GM10248 (cell line): ENCODE results near the gene SLC35D3.
"Not testable (repeated sequence)": the region's sequence is repeated elsewhere in the genome, so short reads cannot be mapped to it uniquely, and the experiment has no call there.

Experiments used
- CTCF ChIA-PET: fragments of 300-600 bp; sonication (Branson Sonifier 250); formaldehyde crosslinking; extraction: SDS; loops from one replicate; lab custom pipeline; 2021; ENCODE audit warnings: antibody characterized with exemption; lab: Yijun Ruan, JAX
- POLR2A ChIA-PET: fragments of 350-650 bp; sonication (Branson Sonifier 250); formaldehyde crosslinking; extraction: SDS; loops from one replicate; lab custom pipeline; 2020; ENCODE audit warnings: antibody characterized with exemption; lab: Yijun Ruan, JAX
- DNase-seq: peaks from one replicate; pipeline ENCODE4 v3.0.0; 2012; ENCODE audit errors: extremely low spot score
- TF ChIP-seq, protein P1 (sequence below): IDR thresholded peaks from 2 replicates; pipeline ENCODE4 v1.5.1; 2012; ENCODE audit warnings: mild to moderate bottlenecking, low read depth; ENCODE audit errors: extremely low read depth, missing control alignments, control extremely low read depth

SLC35D3 gene

DNA sequence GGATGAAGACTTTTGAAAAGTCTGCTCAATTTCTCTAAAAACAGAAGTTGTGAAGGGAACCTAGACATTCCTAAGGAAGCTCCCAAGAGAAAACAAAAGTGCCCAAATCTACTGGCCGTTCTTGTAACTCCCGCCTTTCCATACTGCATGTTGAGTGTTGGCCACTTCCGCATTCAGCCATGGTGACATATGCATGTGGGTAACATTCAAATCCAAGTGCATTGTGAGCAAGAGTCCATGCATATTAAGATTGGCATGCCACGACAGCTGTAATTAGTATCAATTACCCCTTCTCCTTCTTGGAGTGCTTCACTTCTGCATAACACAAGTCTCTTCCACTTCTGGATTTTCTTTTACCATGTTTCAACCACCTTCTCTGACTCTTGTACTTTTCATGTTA, 8.4 kb downstream of the SLC35D3 start:
- ChIA-PET CTCF (no interaction called here), POLR2A (no interaction called here)
- TF ChIP-seq, protein P1, sequence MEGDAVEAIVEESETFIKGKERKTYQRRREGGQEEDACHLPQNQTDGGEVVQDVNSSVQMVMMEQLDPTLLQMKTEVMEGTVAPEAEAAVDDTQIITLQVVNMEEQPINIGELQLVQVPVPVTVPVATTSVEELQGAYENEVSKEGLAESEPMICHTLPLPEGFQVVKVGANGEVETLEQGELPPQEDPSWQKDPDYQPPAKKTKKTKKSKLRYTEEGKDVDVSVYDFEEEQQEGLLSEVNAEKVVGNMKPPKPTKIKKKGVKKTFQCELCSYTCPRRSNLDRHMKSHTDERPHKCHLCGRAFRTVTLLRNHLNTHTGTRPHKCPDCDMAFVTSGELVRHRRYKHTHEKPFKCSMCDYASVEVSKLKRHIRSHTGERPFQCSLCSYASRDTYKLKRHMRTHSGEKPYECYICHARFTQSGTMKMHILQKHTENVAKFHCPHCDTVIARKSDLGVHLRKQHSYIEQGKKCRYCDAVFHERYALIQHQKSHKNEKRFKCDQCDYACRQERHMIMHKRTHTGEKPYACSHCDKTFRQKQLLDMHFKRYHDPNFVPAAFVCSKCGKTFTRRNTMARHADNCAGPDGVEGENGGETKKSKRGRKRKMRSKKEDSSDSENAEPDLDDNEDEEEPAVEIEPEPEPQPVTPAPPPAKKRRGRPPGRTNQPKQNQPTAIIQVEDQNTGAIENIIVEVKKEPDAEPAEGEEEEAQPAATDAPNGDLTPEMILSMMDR, result no peak
- DNase-seq, result no peak

DNA sequence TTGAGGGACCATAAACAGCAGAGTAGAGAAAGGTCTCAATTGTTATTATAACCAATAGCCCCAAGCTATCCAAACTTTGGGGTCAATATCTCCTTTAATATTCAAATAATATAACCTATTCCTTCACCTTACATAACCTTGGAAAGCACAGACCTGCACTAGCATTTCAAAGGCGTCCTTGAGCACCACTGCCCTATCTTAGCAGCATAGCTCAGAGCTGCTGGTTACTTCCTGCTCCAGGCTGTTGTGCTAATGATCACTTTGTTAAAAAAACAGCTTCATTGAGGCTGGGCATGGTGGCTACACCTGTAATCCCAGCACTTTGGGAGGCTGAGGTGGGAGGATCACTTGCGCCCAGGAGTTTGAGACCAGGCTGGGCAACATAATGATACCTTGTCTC, 10.5 kb downstream of the SLC35D3 start:
- TF ChIP-seq, protein P1, result no peak
- no peak for DNase-seq
- ChIA-PET POLR2A (no interaction called here), CTCF (no interaction called here)

DNA sequence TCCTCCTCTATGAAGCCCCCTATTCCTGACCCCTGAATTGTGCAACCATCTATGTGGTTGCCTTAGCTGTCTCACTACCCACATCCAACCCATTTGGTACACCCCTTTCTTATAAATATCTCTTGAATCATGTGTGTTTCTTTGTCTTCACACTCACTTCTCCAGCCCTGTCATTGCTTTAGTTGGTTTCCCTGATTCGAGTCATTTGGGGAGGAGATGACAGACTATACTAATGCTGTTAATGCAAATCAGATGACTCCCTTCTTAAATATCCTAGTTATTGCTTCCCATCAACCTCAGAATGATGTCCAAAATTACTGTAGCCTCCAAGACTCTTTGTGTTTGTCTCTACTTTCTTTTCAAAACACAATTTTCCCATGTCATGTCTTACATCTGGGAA, 23.0 kb downstream of the SLC35D3 start:
- TF ChIP-seq, protein P1, result no peak
- ChIA-PET POLR2A (no interaction called here), CTCF (interaction anchor here (1.0 kb wide), 1 partner anchor 19 kb away, joined by 3 read pairs; no protein-coding TSS in a partner anchor)
- DNase-seq, result no peak

DNA sequence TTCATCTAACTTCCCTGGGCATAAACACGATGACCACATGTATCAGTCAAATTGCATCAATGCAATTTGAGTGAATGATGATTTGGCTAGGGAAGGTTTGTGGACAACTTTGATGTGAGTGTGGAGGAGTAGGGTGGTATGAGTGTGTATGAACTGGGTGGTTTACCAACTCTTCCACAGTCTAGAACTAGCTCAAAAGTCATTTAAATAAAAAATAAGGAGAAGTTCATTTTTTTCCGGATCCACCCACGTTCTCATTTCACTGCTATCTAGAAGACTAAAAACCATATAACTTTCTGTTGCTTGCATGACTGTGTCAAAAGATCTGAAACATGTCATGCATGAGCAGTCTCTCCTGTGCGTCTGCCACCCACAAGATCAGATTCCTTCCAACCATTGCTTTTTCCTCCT, 23.6 kb downstream of the SLC35D3 start:
- ChIA-PET CTCF (interaction anchor here (1.0 kb wide), 1 partner anchor 20 kb away, joined by 3 read pairs; no protein-coding TSS in a partner anchor), POLR2A (no interaction called here)

DNA sequence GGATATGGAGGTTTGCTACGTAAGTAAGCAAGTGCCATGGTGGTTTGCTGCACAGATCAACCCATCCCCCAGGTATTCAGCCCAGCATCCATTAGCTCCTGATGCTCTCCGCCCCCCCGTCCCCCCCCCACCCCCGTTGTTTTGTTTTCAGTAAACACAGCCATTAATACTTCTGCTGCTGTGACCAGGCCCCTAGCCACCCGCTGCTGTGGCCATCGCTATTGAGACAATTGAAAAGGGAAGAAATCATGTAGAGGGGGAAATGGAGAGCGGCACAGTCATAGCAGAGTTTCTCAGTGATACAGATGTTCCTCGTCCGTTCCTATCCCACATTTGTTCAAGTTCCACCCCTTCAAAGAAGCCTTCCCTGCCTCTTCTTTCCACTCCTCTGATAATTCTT, 24.9 kb downstream of the SLC35D3 start:
- TF ChIP-seq, protein P1, result no peak
- DNase-seq, result no peak
- ChIA-PET POLR2A (no interaction called here), CTCF (no interaction called here)

More for the DNA sequence above, 23.6 kb downstream of the SLC35D3 start:
- TF ChIP-seq, protein P1, result no peak
- DNase-seq, result no peak

DNA sequence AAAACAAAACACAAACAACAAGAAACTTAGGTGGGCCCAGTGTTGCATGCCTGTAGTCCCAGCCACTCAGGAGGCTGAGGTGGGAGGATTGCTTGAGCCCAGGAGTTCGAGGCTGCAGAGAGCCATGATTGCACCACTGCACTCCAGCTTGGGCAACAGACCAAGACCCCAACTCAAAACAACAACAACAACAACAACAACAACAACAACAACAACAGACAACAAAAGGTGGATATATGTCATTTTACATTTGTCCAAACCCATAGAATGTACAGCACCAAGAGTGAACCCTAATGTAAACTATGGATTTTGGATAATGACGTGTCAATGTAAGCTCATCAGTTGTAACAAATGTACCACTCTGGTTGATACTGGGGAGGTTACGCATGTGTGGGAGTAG, 27.9 kb downstream of the SLC35D3 start:
- DNase-seq, POLR2A ChIA-PET, CTCF ChIA-PET: not testable (repeated sequence)

DNA sequence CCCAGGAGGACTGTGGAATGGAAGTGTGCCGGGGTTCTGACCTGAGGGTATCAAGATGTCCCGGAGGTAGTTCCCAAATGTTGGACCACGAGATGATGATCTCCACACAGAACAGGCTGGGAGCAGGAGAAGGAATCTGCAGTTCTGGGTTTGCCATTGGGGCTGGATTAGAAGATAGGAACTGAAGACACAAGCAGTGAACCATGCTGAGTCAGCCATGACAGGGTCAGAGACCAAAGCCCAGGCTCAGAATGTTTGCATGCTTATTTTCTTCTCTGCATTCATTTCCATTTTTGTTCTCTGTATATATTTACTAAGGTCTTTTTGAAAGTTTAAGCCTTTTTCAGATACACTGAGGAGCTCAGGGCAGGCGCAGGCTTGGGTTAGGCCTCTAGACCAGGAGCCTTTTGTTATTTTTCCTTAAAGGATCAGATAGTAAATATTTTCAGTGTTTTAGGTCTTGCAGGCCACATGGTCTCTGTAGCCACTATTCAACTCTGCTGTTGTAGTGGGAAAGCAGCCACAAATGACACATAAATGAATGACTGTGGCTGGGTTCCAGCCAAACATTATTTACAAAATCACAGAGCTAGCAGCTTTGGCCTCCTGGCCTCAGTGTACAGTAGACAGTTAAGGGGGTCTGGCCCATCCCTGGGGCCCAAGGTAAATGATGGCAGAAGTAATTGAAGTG, 28.5 kb downstream of the SLC35D3 start:
- DNase-seq, result no peak
- CTCF ChIA-PET, result no interaction called here
- POLR2A ChIA-PET, result no interaction called here
- TF ChIP-seq, protein P1, result no peak
